GM23338 (cell line): Measurements from ENCODE around the gene LRRC4.

Source experiments
- CREB1 ChIP-seq: fragments of 250-450 bp; sonication (Bioruptor Pico); IDR thresholded peaks from 2 replicates; pipeline ENCODE4 v1.5.0; 2020; ENCODE audit warnings: low read depth, mild to moderate bottlenecking, moderate library complexity
- EZH2 ChIP-seq: fragments of 200-600 bp; sonication (generic); IDR thresholded peaks from one replicate; pipeline ENCODE4 v1.8.0; 2017; ENCODE audit warnings: antibody characterized with exemption, mild to moderate bottlenecking, low read depth; ENCODE audit not compliant: unreplicated experiment
- EZH2phosphoT487 ChIP-seq: fragments of 200-600 bp; sonication (generic); IDR thresholded peaks from one replicate; pipeline ENCODE4 v1.8.1; 2018; ENCODE audit warnings: antibody characterized with exemption; ENCODE audit not compliant: unreplicated experiment
- POLR2AphosphoS5 ChIP-seq: IDR thresholded peaks from 2 replicates; pipeline ENCODE4 v1.6.1; 2016; ENCODE audit warnings: antibody characterized with exemption, low read depth
- TF ChIP-seq, protein P1 (sequence below), 2 experiments: fragments of 200-600 bp in 1 of 2; sonication (generic) in 1 of 2; conservative IDR thresholded peaks; 2 replicates each; pipeline versions ENCODE4 v1.5.1 to v1.6.1; 2016 to 2017; ENCODE audit warnings: antibody characterized with exemption in 2 of 2, low read depth in 2 of 2, mild to moderate bottlenecking in 2 of 2, moderate library complexity in 1 of 2

DNA sequence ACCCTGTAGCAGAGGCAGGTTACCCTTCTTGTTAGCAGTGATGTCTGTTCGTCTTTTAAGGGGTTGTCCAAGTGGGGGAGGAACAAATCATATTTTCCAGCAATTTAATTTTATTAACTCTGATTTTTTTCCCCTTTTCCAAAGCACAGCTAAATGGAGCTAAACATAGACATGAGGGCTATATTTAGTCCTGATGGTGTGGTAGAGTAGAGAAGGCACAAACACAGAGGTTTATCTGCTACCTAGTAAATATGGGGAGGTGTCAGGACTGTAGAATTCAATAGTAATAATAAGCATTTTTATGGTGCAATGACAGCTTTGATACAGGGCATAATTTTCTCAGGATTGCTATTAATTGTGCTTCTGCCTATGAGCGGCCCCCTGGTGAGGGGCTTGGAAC lies 22.5 kb downstream of the LRRC4 start:
- TF ChIP-seq, protein P1, sequence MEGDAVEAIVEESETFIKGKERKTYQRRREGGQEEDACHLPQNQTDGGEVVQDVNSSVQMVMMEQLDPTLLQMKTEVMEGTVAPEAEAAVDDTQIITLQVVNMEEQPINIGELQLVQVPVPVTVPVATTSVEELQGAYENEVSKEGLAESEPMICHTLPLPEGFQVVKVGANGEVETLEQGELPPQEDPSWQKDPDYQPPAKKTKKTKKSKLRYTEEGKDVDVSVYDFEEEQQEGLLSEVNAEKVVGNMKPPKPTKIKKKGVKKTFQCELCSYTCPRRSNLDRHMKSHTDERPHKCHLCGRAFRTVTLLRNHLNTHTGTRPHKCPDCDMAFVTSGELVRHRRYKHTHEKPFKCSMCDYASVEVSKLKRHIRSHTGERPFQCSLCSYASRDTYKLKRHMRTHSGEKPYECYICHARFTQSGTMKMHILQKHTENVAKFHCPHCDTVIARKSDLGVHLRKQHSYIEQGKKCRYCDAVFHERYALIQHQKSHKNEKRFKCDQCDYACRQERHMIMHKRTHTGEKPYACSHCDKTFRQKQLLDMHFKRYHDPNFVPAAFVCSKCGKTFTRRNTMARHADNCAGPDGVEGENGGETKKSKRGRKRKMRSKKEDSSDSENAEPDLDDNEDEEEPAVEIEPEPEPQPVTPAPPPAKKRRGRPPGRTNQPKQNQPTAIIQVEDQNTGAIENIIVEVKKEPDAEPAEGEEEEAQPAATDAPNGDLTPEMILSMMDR (conservative IDR thresholded peaks at IDR 0.05; ENCODE audit: low read depth in 2 of 2): no peak
- TF ChIP-seq CREB1 (CRISPR knock-in tag): no peak
- TF ChIP-seq POLR2AphosphoS5: no peak
- TF ChIP-seq EZH2phosphoT487: no peak
- TF ChIP-seq EZH2: no peak
